Thyroid gland (tissue), 4 donors: Measurements from ENCODE around the gene ZNF823. TPM values are rescaled to one million over a fixed set of nuclear protein-coding genes. Genes with fewer than 3 reads are reported as not detected.

Experiments
- DNase-seq, 2 donors: peaks; one replicate each; pipeline ENCODE4 v3.0.0-alpha.2; 2019
- H3K27ac ChIP-seq, 3 donors: fragments of 200-600 bp; sonication (generic); 1 replicate in 2 of 3; 2 replicates in 1 of 3; pipeline ENCODE4 v1.5.1; 2016 to 2019; ENCODE audit warnings: mild to moderate bottlenecking in 1 of 3, moderate library complexity in 1 of 3
- H3K27me3 ChIP-seq: fragments of 200-600 bp; sonication (generic); one replicate; pipeline ENCODE4 v1.5.1; 2019
- H3K36me3 ChIP-seq, 2 donors: fragments of 200-600 bp; sonication (generic); one replicate each; pipeline ENCODE4 v1.5.1; 2016 to 2019
- H3K4me1 ChIP-seq, 2 donors: fragments of 200-600 bp; sonication (generic); one replicate each; pipeline ENCODE4 v1.5.1; 2017 to 2019
- H3K4me3 ChIP-seq, 3 donors: fragments of 200-600 bp; sonication (generic); replicated peaks in 1 of 3; 1 replicate in 2 of 3; 2 replicates in 1 of 3; pipeline ENCODE4 v1.5.1; 2016; ENCODE audit warnings: mild to moderate bottlenecking in 1 of 3
- H3K9me3 ChIP-seq: fragments of 200-600 bp; sonication (generic); one replicate; pipeline ENCODE4 v1.5.1; 2017
- POLR2A ChIP-seq, 2 donors: fragments of 450-650 bp; IDR thresholded peaks; one replicate each; pipeline ENCODE4 v1.6.1; 2017; ENCODE audit warnings: antibody characterized with exemption in 2 of 2, mild to moderate bottlenecking in 2 of 2, moderate library complexity in 1 of 2
- WGBS, 2 donors: methylation state at CpG; one replicate each; pipeline ENCODE4 v1.1.5; 2017; 5-methylcytosine and 5-hydroxymethylcytosine counted together
- intact Hi-C: fragments of 100-400 bp; cut with DNase I; formaldehyde crosslinking; loops from one replicate; pipeline ENCODE4 v1.15.1; 2023
- total RNA-seq, 4 donors: library from RNA; depleted of rRNA; stranded (reverse); fragments of >200 nt; gene quantifications; one replicate each; pipeline ENCODE4 v1.2.3, GENCODE V29; 2016
- TF ChIP-seq, protein P1 (sequence below), 6 experiments: fragments of 200-600 bp in 3 of 6; fragments of 450-650 bp in 3 of 6; sonication (generic) in 3 of 6; IDR thresholded peaks; one replicate each; pipeline ENCODE4 v1.5.1; 2016 to 2019; ENCODE audit warnings: antibody characterized with exemption in 6 of 6, mild to moderate bottlenecking in 2 of 6, inconsistent platforms in 1 of 6, moderate library complexity in 1 of 6

Gene ZNF823
- total RNA-seq, 4 donors from 2014 or later = 7.4 to 11.7 (median 9.1) TPM

DNA sequence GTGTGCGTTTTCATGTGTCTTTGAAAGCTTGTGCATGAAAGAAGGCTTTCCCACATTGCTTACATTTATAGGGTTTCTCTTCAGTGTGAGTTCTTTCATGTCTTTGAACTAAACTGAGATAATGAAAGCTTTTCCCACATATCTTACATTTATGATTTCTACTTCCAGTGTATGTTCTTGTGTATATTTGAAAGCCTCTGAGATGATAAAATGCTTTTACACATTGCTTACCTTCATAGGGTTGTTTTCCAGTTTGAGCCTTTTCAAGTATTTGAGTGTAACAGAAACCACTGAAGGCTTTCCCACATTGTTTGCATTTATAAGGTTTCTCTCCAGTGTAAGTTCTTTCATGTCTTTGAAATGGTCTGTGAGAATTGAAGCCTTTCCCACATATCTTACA is 18.2 kb upstream of the ZNF823 start:
- H3K27me3 ChIP-seq = no peaks in the 10 kb centered on the region
- 88 to 90% methylated on average over 1 of the region's 1 CpG for WGBS, 2 donors

DNA sequence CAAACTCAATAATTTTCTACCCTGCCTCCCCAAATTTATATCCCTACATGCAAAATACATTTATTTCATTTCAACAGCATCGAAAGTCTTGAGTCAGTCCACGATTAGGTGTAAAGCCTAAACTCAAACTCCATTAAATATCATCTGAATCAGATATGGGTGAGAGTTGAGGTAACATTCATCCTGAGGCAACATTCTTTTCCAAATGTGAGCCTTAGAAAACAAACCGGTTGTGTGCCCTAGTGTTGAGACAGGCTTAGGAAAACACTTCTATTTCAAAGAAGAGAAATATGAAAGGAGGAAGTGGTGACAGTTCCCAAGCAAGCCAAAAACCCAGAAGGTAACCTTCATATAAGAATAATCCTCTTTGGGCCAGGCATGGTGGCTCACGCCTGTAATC is 15.9 kb upstream of the ZNF823 start:
- Histone ChIP-seq H3K4me1 (no peaks in the 10 kb centered on the region), H3K27ac (no peak overlapping the region), H3K36me3 (no peaks in the 10 kb centered on the region), H3K27me3 (no peaks in the 10 kb centered on the region), H3K4me3 (no peak overlapping the region), H3K9me3 (no peaks in the 10 kb centered on the region)
- 81 to 87% methylated on average over 4 of the region's 4 CpGs for WGBS, 2 donors
- TF ChIP-seq, protein P1, sequence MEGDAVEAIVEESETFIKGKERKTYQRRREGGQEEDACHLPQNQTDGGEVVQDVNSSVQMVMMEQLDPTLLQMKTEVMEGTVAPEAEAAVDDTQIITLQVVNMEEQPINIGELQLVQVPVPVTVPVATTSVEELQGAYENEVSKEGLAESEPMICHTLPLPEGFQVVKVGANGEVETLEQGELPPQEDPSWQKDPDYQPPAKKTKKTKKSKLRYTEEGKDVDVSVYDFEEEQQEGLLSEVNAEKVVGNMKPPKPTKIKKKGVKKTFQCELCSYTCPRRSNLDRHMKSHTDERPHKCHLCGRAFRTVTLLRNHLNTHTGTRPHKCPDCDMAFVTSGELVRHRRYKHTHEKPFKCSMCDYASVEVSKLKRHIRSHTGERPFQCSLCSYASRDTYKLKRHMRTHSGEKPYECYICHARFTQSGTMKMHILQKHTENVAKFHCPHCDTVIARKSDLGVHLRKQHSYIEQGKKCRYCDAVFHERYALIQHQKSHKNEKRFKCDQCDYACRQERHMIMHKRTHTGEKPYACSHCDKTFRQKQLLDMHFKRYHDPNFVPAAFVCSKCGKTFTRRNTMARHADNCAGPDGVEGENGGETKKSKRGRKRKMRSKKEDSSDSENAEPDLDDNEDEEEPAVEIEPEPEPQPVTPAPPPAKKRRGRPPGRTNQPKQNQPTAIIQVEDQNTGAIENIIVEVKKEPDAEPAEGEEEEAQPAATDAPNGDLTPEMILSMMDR (IDR thresholded peaks at IDR 0.05) = no peak
- TF ChIP-seq POLR2A (IDR thresholded peaks at IDR 0.05) = no peak
- no peak for DNase-seq
- intact Hi-C loops = no loop called here

More for the DNA sequence above, 18.2 kb upstream of the ZNF823 start:
- Histone ChIP-seq H3K27ac (no peak overlapping the region), H3K9me3 (no peaks in the 10 kb centered on the region), H3K4me1 (no peaks in the 10 kb centered on the region), H3K4me3 (no peak overlapping the region), H3K36me3 (no peaks in the 10 kb centered on the region)
- DNase-seq = no peak
- TF ChIP-seq, protein P1 (IDR thresholded peaks at IDR 0.05) = no peak
- TF ChIP-seq POLR2A (IDR thresholded peaks at IDR 0.05) = no peak
- intact Hi-C loops = no loop called here

DNA sequence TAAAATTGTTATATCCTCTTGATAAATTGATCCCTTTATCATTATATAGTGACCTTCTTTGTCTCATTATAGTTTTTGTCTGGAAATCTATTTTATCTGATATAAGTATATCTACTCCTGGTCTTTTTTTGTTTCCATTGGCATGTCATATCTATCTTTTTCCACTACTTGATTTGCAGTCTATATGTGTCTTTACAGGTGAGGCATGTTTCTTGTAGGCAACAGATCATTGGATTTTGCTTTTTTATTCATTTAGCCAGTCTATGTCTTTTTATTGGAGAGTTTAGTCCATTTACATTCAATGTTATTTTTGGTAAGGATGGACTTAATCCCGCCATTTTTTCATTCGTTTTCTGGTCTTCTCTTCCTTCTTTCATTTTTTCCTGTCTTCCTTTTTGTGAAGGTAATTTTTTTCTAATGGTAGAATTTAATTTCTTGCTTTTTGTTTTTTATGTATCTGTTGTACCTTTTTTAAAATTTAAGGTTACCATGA is 13.5 kb upstream of the ZNF823 start:
- TF ChIP-seq, protein P1 (IDR thresholded peaks at IDR 0.05) = no peak
- no peak for TF ChIP-seq POLR2A (IDR thresholded peaks at IDR 0.05)
- 73 to 76% methylated on average over 2 of the region's 2 CpGs for WGBS, 2 donors
- intact Hi-C loops = no loop called here
- no peak overlapping the region for H3K27ac ChIP-seq
- no peak overlapping the region for H3K4me3 ChIP-seq
- DNase-seq = no peak
- no peaks in the 10 kb centered on the region for H3K9me3 ChIP-seq
- H3K36me3 ChIP-seq = no peaks in the 10 kb centered on the region
- no peaks in the 10 kb centered on the region for H3K4me1 ChIP-seq
- H3K27me3 ChIP-seq = no peaks in the 10 kb centered on the region

DNA sequence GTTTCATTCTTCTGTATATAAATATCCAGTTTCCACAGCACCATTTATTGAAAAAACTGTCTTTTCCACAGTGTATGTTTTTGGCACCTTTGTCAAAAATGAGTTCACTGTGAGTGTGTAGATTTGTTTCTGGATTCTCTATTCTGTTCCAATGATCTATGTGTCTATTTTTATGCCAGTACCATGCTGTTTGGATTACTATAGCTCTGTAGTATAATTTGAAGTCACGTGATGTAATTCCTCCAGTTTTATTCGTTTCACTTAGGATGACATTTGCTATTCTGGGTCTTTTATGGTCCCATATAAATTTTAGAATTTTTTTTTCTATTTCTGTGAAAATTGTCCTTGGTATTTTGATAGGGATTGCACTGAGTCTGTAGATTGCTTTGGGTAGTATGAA is 11.0 kb upstream of the ZNF823 start:
- H3K9me3 ChIP-seq = no peaks in the 10 kb centered on the region
- H3K27ac ChIP-seq = no peak overlapping the region
- WGBS, 2 donors = 51 to 54% methylated on average over 2 of the region's 2 CpGs
- DNase-seq = no peak
- intact Hi-C loops = no loop called here
- no peaks in the 10 kb centered on the region for H3K36me3 ChIP-seq
- H3K4me3 ChIP-seq = no peak overlapping the region
- no peaks in the 10 kb centered on the region for H3K27me3 ChIP-seq
- no peaks in the 10 kb centered on the region for H3K4me1 ChIP-seq
- TF ChIP-seq POLR2A (IDR thresholded peaks at IDR 0.05) = no peak
- TF ChIP-seq, protein P1 (IDR thresholded peaks at IDR 0.05) = no peak

DNA sequence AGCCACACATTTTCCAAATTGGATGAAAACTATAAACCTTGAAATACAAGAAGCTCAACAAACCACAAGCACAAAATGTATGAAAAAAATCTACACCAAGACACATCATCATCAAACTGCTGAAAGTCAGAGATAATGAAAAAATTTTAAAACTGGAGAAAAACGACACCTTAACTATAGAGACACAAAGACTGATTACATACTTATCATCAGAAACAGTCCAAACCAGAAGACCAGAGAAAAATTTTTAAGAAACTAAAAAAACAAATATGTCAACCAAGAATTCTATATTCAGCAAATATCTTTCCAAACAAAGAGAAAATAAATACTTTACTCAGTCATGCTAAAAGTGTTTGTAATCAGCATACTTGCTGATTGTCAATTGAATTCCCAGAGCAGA is 8.5 kb upstream of the ZNF823 start:
- Histone ChIP-seq H3K4me3 (no peak overlapping the region), H3K27me3 (no peaks in the 10 kb centered on the region), H3K27ac (no peak overlapping the region), H3K36me3 (no peaks in the 10 kb centered on the region), H3K9me3 (no peaks in the 10 kb centered on the region), H3K4me1 (no peaks in the 10 kb centered on the region)
- 74 to 79% methylated on average over 1 of the region's 1 CpG for WGBS, 2 donors
- no peak for TF ChIP-seq POLR2A (IDR thresholded peaks at IDR 0.05)
- TF ChIP-seq, protein P1 (IDR thresholded peaks at IDR 0.05) = no peak
- DNase-seq = no peak
- intact Hi-C loops = no loop called here
